OCI-LY3 (cell line): ENCODE measurements around the gene RIOX2.

Experiments
- H2AFZ ChIP-seq: fragments of 200-600, 300-600 bp; shearing (Covaris generic); 2 replicates; pipeline ENCODE4 v1.6.0; 2014; ENCODE audit warnings: antibody characterized with exemption, low read depth, low read length
- H3K27ac ChIP-seq: fragments of 200-600, 300-600 bp; sonication (generic); 2 replicates; pipeline ENCODE4 v1.5.1; 2014; ENCODE audit warnings: mild to moderate bottlenecking, low read length, moderate library complexity, mixed read lengths
- H3K27me3 ChIP-seq: fragments of 200-600, 300-600 bp; sonication (generic); 2 replicates; pipeline ENCODE4 v1.6.1; 2014; ENCODE audit warnings: low read depth, low read length, mixed read lengths
- H3K36me3 ChIP-seq: fragments of 200-600, 300-600 bp; sonication (generic); replicated peaks from 2 replicates; pipeline ENCODE3; 2014; ENCODE audit warnings: low read depth, low read length, mixed read lengths
- H3K4me1 ChIP-seq: fragments of 300-600, 200-600 bp; sonication (generic); 2 replicates; pipeline ENCODE4 v1.6.1; 2014; ENCODE audit warnings: low read length, mixed read lengths
- H3K4me2 ChIP-seq: fragments of 200-600, 300-600 bp; sonication (generic); 2 replicates; pipeline ENCODE4 v1.6.1; 2014; ENCODE audit warnings: low read length, mixed read lengths
- H3K4me3 ChIP-seq: fragments of 300-600, 200-600 bp; sonication (generic); 2 replicates; pipeline ENCODE4 v1.5.1; 2014; ENCODE audit warnings: antibody characterized with exemption, mild to moderate bottlenecking, low read length, moderate library complexity
- H3K79me2 ChIP-seq: fragments of 300-600, 200-600 bp; shearing (Covaris generic); 2 replicates; pipeline ENCODE4 v1.6.1; 2014; ENCODE audit warnings: mild to moderate bottlenecking, low read length, mixed read lengths
- H3K9ac ChIP-seq: fragments of 300-600, 200-600 bp; shearing (Covaris generic); 2 replicates; pipeline ENCODE4 v1.6.0; 2014; ENCODE audit warnings: mild to moderate bottlenecking, low read length, moderate library complexity
- H3K9me3 ChIP-seq: fragments of 200-600, 300-600 bp; shearing (Covaris generic); 2 replicates; pipeline ENCODE4 v1.6.1; 2014; ENCODE audit warnings: low read length, mixed read lengths; ENCODE audit not compliant: insufficient read depth
- H4K20me1 ChIP-seq: fragments of 200-600, 300-600 bp; sonication (generic); 2 replicates; pipeline ENCODE4 v1.6.1; 2016; ENCODE audit warnings: low read length, mixed read lengths; ENCODE audit not compliant: insufficient read depth
- CTCF ChIP-seq: fragments of 200-600, 300-600 bp; sonication (generic); IDR thresholded peaks from 2 replicates; pipeline ENCODE4 v1.5.1; 2014; ENCODE audit warnings: antibody characterized with exemption, low read length, low read depth
- EZH2phosphoT487 ChIP-seq: fragments of 200-600 bp; shearing (Covaris generic); IDR thresholded peaks from 2 replicates; pipeline ENCODE4 v1.6.1; 2018; ENCODE audit warnings: antibody characterized with exemption, mixed run types, low read depth

RIOX2 gene

GRCh38 chr3:97942801-97943546 is 29.3 kb downstream of the RIOX2 start:
- no peak overlapping the region for H3K4me3 ChIP-seq
- no peak overlapping the region for H3K9ac ChIP-seq
- no peak overlapping the region for H3K27ac ChIP-seq
- no peaks in the 10 kb centered on the region for H3K79me2 ChIP-seq
- H3K27me3 ChIP-seq, result no peaks in the 10 kb centered on the region
- H4K20me1 ChIP-seq, result no peaks in the 10 kb centered on the region; the same call in 1 of the 2 replicates
- no peaks in the 10 kb centered on the region for H3K9me3 ChIP-seq
- peaks cover 55% of the 10 kb centered on the region for H3K36me3 ChIP-seq
- 0 out of 2 replicates have a peak, but pooled peaks cover 4% of the 10 kb centered on the region for H3K4me1 ChIP-seq
- no peak for TF ChIP-seq CTCF
- no peak for TF ChIP-seq EZH2phosphoT487
- H3K4me2 ChIP-seq, result no peak overlapping the region
- H2AFZ ChIP-seq, result no peak overlapping the region

GRCh38 chr3:97940034-97940433 is 32.2 kb downstream of the RIOX2 start:
- no peak for TF ChIP-seq CTCF
- no peak for TF ChIP-seq EZH2phosphoT487
- Histone ChIP-seq H3K9me3 (no peaks in the 10 kb centered on the region), H3K9ac (no peak overlapping the region), H3K36me3 (peaks cover 31% of the 10 kb centered on the region), H3K27ac (no peak overlapping the region), H3K79me2 (no peaks in the 10 kb centered on the region), H4K20me1 (no peaks in the 10 kb centered on the region), H3K4me1 (peaks cover 4% of the 10 kb centered on the region; the same call in 1 of the 2 replicates), H3K4me3 (no peak overlapping the region), H3K27me3 (no peaks in the 10 kb centered on the region), H3K4me2 (no peak overlapping the region), H2AFZ (no peak overlapping the region)

- Histone ChIP-seq H3K4me1 (peaks cover 9% of the 10 kb centered on the region), H3K4me3 (no peak overlapping the region), H3K4me2 (no peak overlapping the region), H3K27ac (no peak overlapping the region), H3K36me3 (peaks cover 27% of the 10 kb centered on the region), H3K9me3 (no peaks in the 10 kb centered on the region), H3K9ac (no peak overlapping the region), H4K20me1 (no peaks in the 10 kb centered on the region), H3K27me3 (no peaks in the 10 kb centered on the region), H3K79me2 (no peaks in the 10 kb centered on the region), H2AFZ (no peak overlapping the region)
- no peak for TF ChIP-seq EZH2phosphoT487
- no peak for TF ChIP-seq CTCF
These were observed 32.8 kb downstream of the RIOX2 start for GRCh38 chr3:97939401-97939800.

GRCh38 chr3:97938444-97938843 is 33.8 kb downstream of the RIOX2 start:
- TF ChIP-seq CTCF, result no peak
- no peak for TF ChIP-seq EZH2phosphoT487
- no peak overlapping the region for H3K4me2 ChIP-seq
- H3K27me3 ChIP-seq, result no peaks in the 10 kb centered on the region
- H3K4me1 ChIP-seq, result peaks cover 9% of the 10 kb centered on the region
- no peak overlapping the region for H3K9ac ChIP-seq
- no peaks in the 10 kb centered on the region for H4K20me1 ChIP-seq
- no peaks in the 10 kb centered on the region for H3K79me2 ChIP-seq
- no peak overlapping the region for H2AFZ ChIP-seq
- no peak overlapping the region for H3K27ac ChIP-seq
- no peaks in the 10 kb centered on the region for H3K9me3 ChIP-seq
- peaks cover 21% of the 10 kb centered on the region for H3K36me3 ChIP-seq
- H3K4me3 ChIP-seq, result no peak overlapping the region
